Activated naive CD8-positive, alpha-beta T cell treated with anti-CD3 and anti-CD28 coated beads, Interleukin-2, amount 10 ng/mL, durations not matched to agents 7 days and 5 days (primary cell): Measurements from ENCODE around the gene CDK5RAP3. TPM values are rescaled to one million over a fixed set of nuclear protein-coding genes. Genes with fewer than 3 reads are reported as not detected.
A peak's percentile ranks its signal among the peaks of the same experiment; 100 is the strongest.
"Not testable (repeated sequence)": the region's sequence is repeated elsewhere in the genome, so short reads cannot be mapped to it uniquely, and the experiment has no call there.

ENCODE experiments used
- ATAC-seq: fragments of 150-1000 bp; cut with Tn5 transposase; one replicate; pipeline ENCODE4 v1.10.0; 2021; ENCODE audit warnings: low read depth, moderate library complexity
- POLR2A ChIA-PET: fragments of 350-600 bp; sonication (Branson Sonifier 250); formaldehyde crosslinking; loops from one replicate; lab custom pipeline; 2021; ENCODE audit warnings: antibody characterized with exemption; lab: Charles Lee
- DNase-seq: peaks from one replicate; pipeline ENCODE4 v3.0.0; 2021
- H3K27ac Mint-ChIP-seq: one replicate; pipeline ENCODE4 v1.8.0; 2022; ENCODE audit warnings: mild to moderate bottlenecking, mixed read lengths
- H3K27me3 Mint-ChIP-seq: one replicate; pipeline ENCODE4 v1.8.0; 2022; ENCODE audit warnings: mild to moderate bottlenecking, moderate library complexity, mixed read lengths
- H3K36me3 Mint-ChIP-seq: one replicate; pipeline ENCODE4 v1.8.0; 2021; ENCODE audit warnings: mild to moderate bottlenecking, mixed read lengths
- H3K4me1 Mint-ChIP-seq: one replicate; pipeline ENCODE4 v1.8.0; 2021; ENCODE audit warnings: mixed read lengths
- H3K4me3 Mint-ChIP-seq: one replicate; pipeline ENCODE4 v1.8.0; 2022; ENCODE audit warnings: mild to moderate bottlenecking, moderate library complexity, mixed read lengths
- H3K9me3 Mint-ChIP-seq: one replicate; pipeline ENCODE4 v1.8.0; 2021; ENCODE audit warnings: mixed read lengths
- total RNA-seq, 2 experiments: library from RNA; stranded (reverse); gene quantifications; one replicate each; pipeline ENCODE4 v1.2.3, GENCODE V29; 2021

The CDK5RAP3 gene
- 100 to 1,000 TPM; 286 to 287 TPM for total RNA-seq

- no peaks in the 10 kb centered on the region for H3K9me3 Mint-ChIP-seq
- H3K27me3 Mint-ChIP-seq = no peaks in the 10 kb centered on the region
- H3K27ac Mint-ChIP-seq = peak within 1 kb of the TSS; percentile 64
- peak within 1 kb of the TSS; percentile 97 for H3K4me3 Mint-ChIP-seq
- ATAC-seq (peak; percentile 98), DNase-seq (peak; percentile 100)
- peaks cover 8% of the 10 kb centered on the region for H3K36me3 Mint-ChIP-seq
- POLR2A ChIA-PET = interaction anchor here (0.6 to 4.2 kb wide), 21 partner anchors 9 to 1719 kb away, joined by 3 to 49 read pairs (median 5); partner anchors contain the start of genes NFE2L1, PNPO, PRR15L and SCRN2
- H3K4me1 Mint-ChIP-seq = peaks cover 28% of the 10 kb centered on the region
Observed at GRCh38 chr17:47970725-47971499, at the start of gene CDK5RAP3. CDK5RAP3 (plus strand) TSS chr17:47971113; CDS start chr17:47971147, 34 bp downstream.

DNA sequence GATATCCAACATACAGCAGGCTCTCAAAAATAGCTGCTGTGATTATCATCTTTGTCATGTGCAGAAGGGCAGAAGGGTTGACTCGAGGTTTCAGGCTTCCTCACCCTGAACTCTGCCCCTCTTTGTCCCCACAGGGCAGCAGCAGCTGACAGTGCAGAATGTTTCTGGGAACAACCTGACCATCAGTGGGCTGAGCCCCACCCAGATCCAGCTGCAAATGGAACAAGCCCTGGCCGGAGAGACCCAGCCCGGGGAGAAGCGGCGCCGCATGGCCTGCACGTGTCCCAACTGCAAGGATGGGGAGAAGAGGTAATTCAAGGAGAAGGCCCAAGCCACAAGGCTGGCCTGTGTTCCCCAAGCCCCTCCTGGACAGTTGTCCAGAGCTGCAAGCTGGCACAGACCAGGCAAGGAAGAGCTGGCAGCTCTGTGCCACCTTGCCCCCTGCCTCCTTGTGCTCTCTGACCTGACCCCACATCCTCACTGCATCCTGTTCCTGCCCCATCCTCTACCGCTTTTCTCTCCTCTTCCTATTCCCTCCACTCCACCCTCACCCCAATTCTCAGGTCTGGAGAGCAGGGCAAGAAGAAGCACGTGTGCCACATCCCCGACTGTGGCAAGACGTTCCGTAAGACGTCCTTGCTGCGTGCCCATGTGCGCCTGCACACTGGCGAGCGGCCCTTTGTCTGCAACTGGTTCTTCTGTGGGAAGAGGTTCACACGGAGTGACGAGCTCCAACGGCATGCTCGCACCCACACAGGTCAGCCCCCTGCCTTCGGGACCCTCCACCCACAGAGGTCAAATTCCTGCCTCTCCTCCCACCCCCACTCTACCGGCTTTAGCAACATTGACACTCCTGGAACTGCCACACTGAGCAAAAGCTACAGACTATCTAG is 45.9 kb upstream of the CDK5RAP3 start:
- POLR2A ChIA-PET = interaction anchor here (1.2 kb wide), 1 partner anchor 12 kb away, joined by 4 read pairs; no protein-coding TSS in a partner anchor
- ATAC-seq (no peak), DNase-seq (no peak)
- Mint-ChIP-seq H3K4me3 (no peak overlapping the region), H3K9me3 (no peaks in the 10 kb centered on the region), H3K27ac (no peak overlapping the region), H3K4me1 (no peaks in the 10 kb centered on the region), H3K36me3 (peaks cover 14% of the 10 kb centered on the region), H3K27me3 (no peaks in the 10 kb centered on the region)

GRCh38 chr17:47925678-47925988 is 45.3 kb upstream of the CDK5RAP3 start:
- ATAC-seq = no peak
- POLR2A ChIA-PET = interaction anchor here (1.2 kb wide), 1 partner anchor 12 kb away, joined by 4 read pairs; no protein-coding TSS in a partner anchor

DNA sequence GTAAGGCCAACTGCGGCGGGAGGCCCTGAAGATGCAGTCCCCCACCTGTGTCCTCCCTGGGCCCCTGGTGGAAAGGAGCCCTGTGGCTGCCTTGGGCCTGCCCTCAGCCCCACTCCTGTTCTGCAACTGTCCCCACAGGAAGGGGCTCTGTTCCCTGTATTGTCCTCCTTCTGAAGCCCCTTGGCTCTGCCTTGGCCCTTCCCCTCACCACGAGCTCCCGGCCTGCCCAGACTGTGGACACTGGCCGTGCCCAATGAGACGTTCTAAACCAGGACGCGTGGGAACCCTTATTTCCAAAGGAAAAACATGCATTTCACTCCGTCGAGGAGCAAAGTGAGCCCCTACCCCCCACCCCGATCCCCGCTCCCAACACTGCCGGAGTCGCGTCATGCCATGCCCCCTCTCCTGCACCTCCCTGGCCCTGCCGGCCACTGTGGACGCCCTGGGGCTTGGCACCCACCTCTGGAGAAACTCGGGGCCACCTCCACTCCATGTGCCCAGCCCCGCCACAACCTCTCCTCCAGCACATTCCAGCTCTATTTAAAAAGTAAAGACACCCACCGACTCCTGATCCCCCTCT is 43.0 kb upstream of the CDK5RAP3 start:
- ATAC-seq (no peak), DNase-seq (no peak)
- Mint-ChIP-seq H3K4me3 (no peak overlapping the region), H3K27me3 (no peaks in the 10 kb centered on the region), H3K27ac (no peak overlapping the region), H3K36me3 (peaks cover 15% of the 10 kb centered on the region), H3K4me1 (peaks cover 3% of the 10 kb centered on the region), H3K9me3 (no peaks in the 10 kb centered on the region)
- POLR2A ChIA-PET = no interaction called here

More at GRCh38 chr17:47925678-47925988, 45.3 kb upstream of the CDK5RAP3 start:
- DNase-seq = no peak
- Mint-ChIP-seq H3K27me3 (no peaks in the 10 kb centered on the region), H3K27ac (no peak overlapping the region), H3K4me1 (no peaks in the 10 kb centered on the region), H3K9me3 (no peaks in the 10 kb centered on the region), H3K4me3 (no peak overlapping the region), H3K36me3 (peaks cover 14% of the 10 kb centered on the region)

GRCh38 chr17:47928415-47928814 is 42.5 kb upstream of the CDK5RAP3 start:
- peaks cover 3% of the 10 kb centered on the region for H3K4me1 Mint-ChIP-seq
- no peaks in the 10 kb centered on the region for H3K9me3 Mint-ChIP-seq
- peaks cover 17% of the 10 kb centered on the region for H3K36me3 Mint-ChIP-seq
- H3K27ac Mint-ChIP-seq = no peak overlapping the region
- POLR2A ChIA-PET = no interaction called here
- no peaks in the 10 kb centered on the region for H3K27me3 Mint-ChIP-seq
- DNase-seq (no peak), ATAC-seq (no peak)
- no peak overlapping the region for H3K4me3 Mint-ChIP-seq

DNA sequence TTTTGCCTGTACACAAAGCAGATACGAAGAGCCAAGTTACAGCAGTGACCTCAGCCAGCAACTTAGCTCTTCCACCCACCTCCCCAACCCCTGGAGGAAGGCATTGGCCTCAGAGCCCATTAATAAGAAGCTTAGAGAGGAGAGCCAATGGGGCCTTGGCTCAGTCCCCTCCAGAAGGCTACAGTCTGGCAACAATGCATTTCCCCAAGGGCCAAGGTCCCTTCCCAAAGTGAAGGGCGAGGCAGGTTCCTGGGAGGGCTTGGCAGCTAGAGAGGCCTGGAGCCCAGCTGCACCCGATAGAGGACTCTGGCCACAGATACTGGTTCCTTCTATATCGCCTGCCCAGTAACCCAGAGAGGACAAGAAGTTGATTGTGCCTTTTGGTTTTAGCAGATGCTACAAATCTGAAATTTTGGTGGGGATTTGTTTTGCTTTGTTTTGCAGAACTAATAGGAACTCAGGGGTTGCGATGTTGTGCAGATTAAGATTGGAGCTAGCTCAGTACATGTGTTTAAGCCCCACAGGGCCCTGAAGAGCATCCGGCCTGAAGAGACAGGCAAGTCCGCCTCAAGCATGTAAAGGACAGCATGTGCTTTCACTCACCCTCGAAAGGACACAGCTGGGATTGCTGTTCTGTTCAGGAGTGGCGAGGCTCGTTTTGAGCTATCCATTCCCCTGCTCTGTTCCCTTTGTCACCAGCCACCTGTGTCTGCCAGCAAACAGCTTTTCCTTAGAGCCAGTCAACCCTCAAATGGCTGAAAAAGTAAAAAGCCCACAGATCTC is 41.5 kb upstream of the CDK5RAP3 start:
- H3K27me3 Mint-ChIP-seq = no peaks in the 10 kb centered on the region

DNA sequence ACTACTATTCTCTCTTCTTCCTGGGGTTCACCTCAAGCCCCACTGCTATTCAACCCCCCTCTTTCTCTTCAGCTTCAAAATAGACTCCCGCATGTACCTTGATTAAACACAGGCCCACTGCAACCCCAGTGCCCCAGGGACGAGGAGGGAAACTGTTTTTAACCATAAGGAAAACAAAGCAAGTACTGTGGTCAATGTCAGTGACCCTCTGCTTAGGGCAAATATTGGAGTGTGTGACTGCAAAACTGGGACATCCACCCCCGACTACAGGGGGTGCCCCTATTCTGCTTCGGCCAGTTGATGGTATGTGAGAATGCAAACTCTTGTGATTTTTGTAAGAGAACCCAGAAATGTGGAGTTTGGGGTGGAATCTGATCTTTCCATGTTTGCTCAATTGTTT is 39.1 kb upstream of the CDK5RAP3 start:
- Mint-ChIP-seq H3K9me3 (no peaks in the 10 kb centered on the region), H3K36me3 (peaks cover 11% of the 10 kb centered on the region), H3K4me3 (no peak overlapping the region), H3K27ac (peak overlapping the region; percentile 42), H3K4me1 (peaks cover 5% of the 10 kb centered on the region), H3K27me3 (no peaks in the 10 kb centered on the region)
- DNase-seq (no peak), ATAC-seq (no peak)
- POLR2A ChIA-PET = interaction anchor here (1.1 to 1.3 kb wide), 2 partner anchors 9 to 10 kb away, joined by 3 to 7 read pairs; partner anchors contain the start of gene PNPO

More for the DNA sequence above, 41.5 kb upstream of the CDK5RAP3 start:
- DNase-seq = no peak
- POLR2A ChIA-PET = interaction anchor here (0.6 kb wide), 1 partner anchor 253 kb away, joined by 6 read pairs; no protein-coding TSS in a partner anchor
- ATAC-seq = no peak
- Mint-ChIP-seq H3K36me3 (peaks cover 17% of the 10 kb centered on the region), H3K27ac (no peak overlapping the region), H3K4me3 (no peak overlapping the region), H3K9me3 (no peaks in the 10 kb centered on the region), H3K4me1 (peaks cover 3% of the 10 kb centered on the region)

- Mint-ChIP-seq H3K36me3 (peaks cover 5% of the 10 kb centered on the region), H3K4me3 (no peak overlapping the region), H3K9me3 (no peaks in the 10 kb centered on the region), H3K27ac (no peak overlapping the region), H3K4me1 (peaks cover 8% of the 10 kb centered on the region), H3K27me3 (no peaks in the 10 kb centered on the region)
- ATAC-seq (no peak), DNase-seq (no peak)
- POLR2A ChIA-PET = no interaction called here
Observed at GRCh38 chr17:47934856-47935255, 36.1 kb upstream of the CDK5RAP3 start.

- H3K9me3 Mint-ChIP-seq, DNase-seq, H3K4me3 Mint-ChIP-seq, H3K36me3 Mint-ChIP-seq, H3K4me1 Mint-ChIP-seq, H3K27me3 Mint-ChIP-seq, ATAC-seq, H3K27ac Mint-ChIP-seq: not testable (repeated sequence)
- POLR2A ChIA-PET = interaction anchor here (0.6 kb wide), 1 partner anchor 18 kb away, joined by 5 read pairs; no protein-coding TSS in a partner anchor
Observed at GRCh38 chr17:47935468-47935867, 35.4 kb upstream of the CDK5RAP3 start.

- Mint-ChIP-seq H3K27ac (no peak overlapping the region), H3K27me3 (no peaks in the 10 kb centered on the region), H3K4me1 (peaks cover 10% of the 10 kb centered on the region), H3K9me3 (no peaks in the 10 kb centered on the region), H3K36me3 (peaks cover 5% of the 10 kb centered on the region), H3K4me3 (no peak overlapping the region)
- POLR2A ChIA-PET = interaction anchor here (0.6 kb wide), 1 partner anchor 17 kb away, joined by 5 read pairs; no protein-coding TSS in a partner anchor
- DNase-seq = no peak
- no peak for ATAC-seq
Observed at GRCh38 chr17:47935961-47936360, 35.0 kb upstream of the CDK5RAP3 start.

GRCh38 chr17:47937941-47938340 is 33.0 kb upstream of the CDK5RAP3 start:
- POLR2A ChIA-PET = interaction anchor here (0.7 to 1.2 kb wide), 2 partner anchors 12 to 1383 kb away, joined by 3 to 4 read pairs; no protein-coding TSS in a partner anchor
- no peak overlapping the region for H3K27ac Mint-ChIP-seq
- H3K27me3 Mint-ChIP-seq = no peaks in the 10 kb centered on the region
- H3K4me3 Mint-ChIP-seq = no peak overlapping the region
- peaks cover 4% of the 10 kb centered on the region for H3K36me3 Mint-ChIP-seq
- H3K9me3 Mint-ChIP-seq = peaks cover 2% of the 10 kb centered on the region
- peaks cover 17% of the 10 kb centered on the region for H3K4me1 Mint-ChIP-seq
- no peak for ATAC-seq
- no peak for DNase-seq
